Hepatocyte (in vitro differentiated cells): ENCODE results near the gene WDR62. TPM values are rescaled to one million over a fixed set of nuclear protein-coding genes. Genes with fewer than 3 reads are reported as not detected.

Experiments used
- DNase-seq: peaks from one replicate; pipeline ENCODE4 v3.0.0-alpha.2; 2016; ENCODE audit warnings: low spot score
- H2AFZ ChIP-seq: fragments of 200-600 bp; sonication (generic); 2 replicates; pipeline ENCODE4 v1.6.0; 2016; ENCODE audit warnings: antibody characterized with exemption, mild to moderate bottlenecking
- H3K27ac ChIP-seq: fragments of 200-600 bp; sonication (generic); 2 replicates; pipeline ENCODE4 v1.5.1; 2016; ENCODE audit warnings: mild to moderate bottlenecking
- H3K27me3 ChIP-seq: fragments of 200-600 bp; sonication (generic); 2 replicates; pipeline ENCODE4 v1.6.1; 2016
- H3K36me3 ChIP-seq: fragments of 200-600 bp; sonication (generic); replicated peaks from 2 replicates; pipeline ENCODE4 v1.5.1; 2016; ENCODE audit warnings: low read depth; ENCODE audit not compliant: insufficient read depth
- H3K4me1 ChIP-seq: fragments of 200-600 bp; sonication (generic); 2 replicates; pipeline ENCODE4 v1.5.1; 2016; ENCODE audit warnings: mild to moderate bottlenecking, moderate library complexity; ENCODE audit not compliant: insufficient read depth
- H3K4me2 ChIP-seq: fragments of 200-600 bp; sonication (generic); 2 replicates; pipeline ENCODE4 v1.6.0; 2016
- H3K4me3 ChIP-seq: fragments of 200-600 bp; sonication (generic); 2 replicates; pipeline ENCODE4 v1.5.1; 2016; ENCODE audit warnings: mild to moderate bottlenecking
- H3K79me2 ChIP-seq: fragments of 200-600 bp; sonication (generic); 2 replicates; pipeline ENCODE4 v1.6.0; 2017; ENCODE audit warnings: mild to moderate bottlenecking
- H3K9me2 ChIP-seq: fragments of 200-600 bp; sonication (generic); replicated peaks from 2 replicates; pipeline ENCODE4 v1.6.0; 2017; ENCODE audit warnings: mild to moderate bottlenecking; ENCODE audit not compliant: insufficient read depth
- H3K9me3 ChIP-seq: fragments of 200-600 bp; sonication (generic); 2 replicates; pipeline ENCODE4 v1.5.1; 2016; ENCODE audit warnings: low read depth, mild to moderate bottlenecking
- H4K20me1 ChIP-seq: fragments of 200-600 bp; sonication (generic); 2 replicates; pipeline ENCODE4 v1.6.0; 2016; ENCODE audit warnings: mild to moderate bottlenecking; ENCODE audit not compliant: insufficient read depth, poor library complexity, severe bottlenecking
- EZH2 ChIP-seq: fragments of 200-600 bp; sonication (generic); IDR thresholded peaks from 2 replicates; pipeline ENCODE4 v1.6.1; 2016; ENCODE audit warnings: antibody characterized with exemption, mild to moderate bottlenecking, borderline replicate concordance
- EZH2phosphoT487 ChIP-seq: fragments of 200-600 bp; sonication (generic); IDR thresholded peaks from one replicate; pipeline ENCODE4 v1.6.1; 2018; ENCODE audit warnings: antibody characterized with exemption, mild to moderate bottlenecking, low read depth, moderate library complexity; ENCODE audit not compliant: unreplicated experiment, severe bottlenecking
- WGBS: methylation state at CpG from one replicate; pipeline ENCODE4 v1.1.6; 2016; ENCODE audit warnings: low lambda C conversion rate; ENCODE audit errors: missing lambda C conversion rate; 5-methylcytosine and 5-hydroxymethylcytosine counted together
- polyA plus RNA-seq: library from polyadenylated mRNA; unstranded; fragments of >200 nt; fragmentation: Nextera tagmentation; extraction: Ambion mirVana; gene quantifications from 2 replicates; pipeline ENCODE4 v1.2.1, GENCODE V29; 2016
- total RNA-seq: library from RNA; depleted of rRNA; stranded (reverse); fragments of >200 nt; gene quantifications from 2 replicates; pipeline ENCODE4 v1.2.3, GENCODE V29; 2014
- TF ChIP-seq, protein P1 (sequence below): fragments of 200-600 bp; sonication (generic); IDR thresholded peaks from 2 replicates; pipeline ENCODE4 v1.5.1; 2016; ENCODE audit warnings: antibody characterized with exemption, mild to moderate bottlenecking; ENCODE audit not compliant: poor library complexity

Gene WDR62
- total and polyA plus RNA-seq, 2 experiments from 2014 or later: 2.1 to 4.6 TPM

GRCh38 chr19:36093146-36093662, 38.5 kb downstream of the WDR62 start:
- no peak overlapping the region for H2AFZ ChIP-seq
- H3K27me3 ChIP-seq: no peaks in the 10 kb centered on the region
- no peak for DNase-seq
- no peaks in the 10 kb centered on the region for H3K79me2 ChIP-seq
- H3K27ac ChIP-seq: no peak overlapping the region
- 93% methylated on average over 5 of the region's 5 CpGs for WGBS
- H3K4me3 ChIP-seq: no peak overlapping the region
- TF ChIP-seq EZH2phosphoT487 (no peak), EZH2 (no peak)
- TF ChIP-seq, protein P1, sequence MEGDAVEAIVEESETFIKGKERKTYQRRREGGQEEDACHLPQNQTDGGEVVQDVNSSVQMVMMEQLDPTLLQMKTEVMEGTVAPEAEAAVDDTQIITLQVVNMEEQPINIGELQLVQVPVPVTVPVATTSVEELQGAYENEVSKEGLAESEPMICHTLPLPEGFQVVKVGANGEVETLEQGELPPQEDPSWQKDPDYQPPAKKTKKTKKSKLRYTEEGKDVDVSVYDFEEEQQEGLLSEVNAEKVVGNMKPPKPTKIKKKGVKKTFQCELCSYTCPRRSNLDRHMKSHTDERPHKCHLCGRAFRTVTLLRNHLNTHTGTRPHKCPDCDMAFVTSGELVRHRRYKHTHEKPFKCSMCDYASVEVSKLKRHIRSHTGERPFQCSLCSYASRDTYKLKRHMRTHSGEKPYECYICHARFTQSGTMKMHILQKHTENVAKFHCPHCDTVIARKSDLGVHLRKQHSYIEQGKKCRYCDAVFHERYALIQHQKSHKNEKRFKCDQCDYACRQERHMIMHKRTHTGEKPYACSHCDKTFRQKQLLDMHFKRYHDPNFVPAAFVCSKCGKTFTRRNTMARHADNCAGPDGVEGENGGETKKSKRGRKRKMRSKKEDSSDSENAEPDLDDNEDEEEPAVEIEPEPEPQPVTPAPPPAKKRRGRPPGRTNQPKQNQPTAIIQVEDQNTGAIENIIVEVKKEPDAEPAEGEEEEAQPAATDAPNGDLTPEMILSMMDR: no peak
- H3K9me3 ChIP-seq: no peaks in the 10 kb centered on the region
- H3K4me2 ChIP-seq: no peak overlapping the region
- no peaks in the 10 kb centered on the region for H4K20me1 ChIP-seq
- no peaks in the 10 kb centered on the region for H3K4me1 ChIP-seq
- no peaks in the 10 kb centered on the region for H3K9me2 ChIP-seq
- H3K36me3 ChIP-seq: no peaks in the 10 kb centered on the region

DNA sequence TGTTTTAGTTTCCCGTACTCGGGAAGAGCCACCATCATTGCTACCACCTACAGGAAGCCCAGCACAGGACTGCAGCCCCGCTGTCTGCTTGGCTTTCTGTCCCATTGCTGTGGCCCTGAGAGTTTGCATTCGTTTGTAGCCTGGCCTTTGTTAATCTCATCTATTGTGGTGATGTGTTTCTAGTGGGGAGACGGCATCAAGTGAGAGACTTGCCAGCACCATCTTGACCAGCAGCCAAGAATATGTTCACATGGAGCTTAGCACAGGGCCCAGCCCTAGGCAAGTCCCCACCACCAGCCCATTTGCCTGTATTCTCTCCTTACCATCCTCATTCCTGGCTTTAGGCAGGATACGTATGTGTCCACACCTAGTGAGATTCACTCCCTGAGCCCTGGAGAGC, 39.0 kb downstream of the WDR62 start:
- no peaks in the 10 kb centered on the region for H3K9me2 ChIP-seq
- no peaks in the 10 kb centered on the region for H3K4me1 ChIP-seq
- TF ChIP-seq EZH2phosphoT487 (no peak), EZH2 (no peak)
- TF ChIP-seq, protein P1: no peak
- no peak overlapping the region for H3K4me2 ChIP-seq
- WGBS: 91% methylated on average over 6 of the region's 6 CpGs
- H3K27me3 ChIP-seq: no peaks in the 10 kb centered on the region
- no peak overlapping the region for H3K4me3 ChIP-seq
- no peaks in the 10 kb centered on the region for H3K79me2 ChIP-seq
- no peaks in the 10 kb centered on the region for H4K20me1 ChIP-seq
- no peak for DNase-seq
- no peaks in the 10 kb centered on the region for H3K36me3 ChIP-seq
- H3K9me3 ChIP-seq: no peaks in the 10 kb centered on the region
- no peak overlapping the region for H2AFZ ChIP-seq
- H3K27ac ChIP-seq: no peak overlapping the region

- H3K27me3 ChIP-seq: no peaks in the 10 kb centered on the region
- 99% methylated on average over 6 of the region's 6 CpGs for WGBS
- H3K79me2 ChIP-seq: no peaks in the 10 kb centered on the region
- H3K27ac ChIP-seq: no peak overlapping the region
- no peaks in the 10 kb centered on the region for H3K9me2 ChIP-seq
- H4K20me1 ChIP-seq: no peaks in the 10 kb centered on the region
- no peak overlapping the region for H3K4me3 ChIP-seq
- no peak for DNase-seq
- H3K36me3 ChIP-seq: no peaks in the 10 kb centered on the region
- H3K4me2 ChIP-seq: no peak overlapping the region
- no peaks in the 10 kb centered on the region for H3K9me3 ChIP-seq
- TF ChIP-seq, protein P1: no peak
- TF ChIP-seq EZH2 (no peak), EZH2phosphoT487 (no peak)
- no peak overlapping the region for H2AFZ ChIP-seq
- no peaks in the 10 kb centered on the region for H3K4me1 ChIP-seq
Measured at GRCh38 chr19:36097036-36097435, 42.3 kb downstream of the WDR62 start.
